ENCODE data around the gene P2RX6. TPM values are rescaled to one million over a fixed set of nuclear protein-coding genes. Genes with fewer than 3 reads are reported as not detected.
"Not testable (repeated sequence)": the region's sequence is repeated elsewhere in the genome, so short reads cannot be mapped to it uniquely, and the experiment has no call there.

P2RX6 gene
- total RNA-seq (2014; rRNA removed; shearing (Covaris generic)) = 1.3 and 1.6 TPM in 2 replicates

GRCh38 chr22:21014726-21015465 lies at the start of gene P2RX6:
Gene P2RX6 (plus strand): TSS chr22:21015165. CDS start chr22:21015175, 10 bp downstream.
- peak; percentile 62 for DNase-seq (ENCODE audit: low read depth)

GRCh38 chr22:20965888-20966855 lies 48.8 kb upstream of the P2RX6 start:
- DNase-seq (ENCODE audit: low read depth) = no peak

GRCh38 chr22:20966883-20967696 lies 47.9 kb upstream of the P2RX6 start, which contains the start of gene AIFM3:
Gene AIFM3 (plus strand): TSS chr22:20967255. CDS start chr22:20967945, 690 bp downstream.
- no peak for DNase-seq (ENCODE audit: low read depth)

GRCh38 chr22:20967697-20968211 lies 47.2 kb upstream of the P2RX6 start:
- no peak for DNase-seq (ENCODE audit: low read depth)

GRCh38 chr22:20968281-20968977 lies 46.5 kb upstream of the P2RX6 start:
- DNase-seq (ENCODE audit: low read depth) = no peak

GRCh38 chr22:20970939-20971657 lies 43.9 kb upstream of the P2RX6 start:
- DNase-seq (ENCODE audit: low read depth) = no peak

GRCh38 chr22:20972014-20972694 lies 42.8 kb upstream of the P2RX6 start:
- not testable (repeated sequence) for DNase-seq (ENCODE audit: low read depth)

GRCh38 chr22:20972933-20973577 lies 41.9 kb upstream of the P2RX6 start:
- DNase-seq (ENCODE audit: low read depth) = no peak

GRCh38 chr22:20973634-20974286 lies 41.2 kb upstream of the P2RX6 start:
- no peak for DNase-seq (ENCODE audit: low read depth)

- DNase-seq (ENCODE audit: low read depth) = no peak
Observed at GRCh38 chr22:20974336-20974955, 40.5 kb upstream of the P2RX6 start.

- DNase-seq (ENCODE audit: low read depth) = no peak
Observed at GRCh38 chr22:20975541-20976290, 39.2 kb upstream of the P2RX6 start.

GRCh38 chr22:20976291-20976877 lies 38.6 kb upstream of the P2RX6 start:
- DNase-seq (ENCODE audit: low read depth) = no peak

- DNase-seq (ENCODE audit: low read depth) = no peak
Observed at GRCh38 chr22:20977019-20977418, 37.9 kb upstream of the P2RX6 start.

GRCh38 chr22:20977516-20978170 lies 37.3 kb upstream of the P2RX6 start:
- no peak for DNase-seq (ENCODE audit: low read depth)

- no peak for DNase-seq (ENCODE audit: low read depth)
Observed at GRCh38 chr22:20978419-20978818, 36.5 kb upstream of the P2RX6 start.

- DNase-seq (ENCODE audit: low read depth) = no peak
Observed at GRCh38 chr22:20979243-20979809, 35.6 kb upstream of the P2RX6 start.

Data from Daoy (cell line).